GM18508 (cell line): ENCODE measurements around the gene C16orf92.

Source experiments
- ATAC-seq: cut with Tn5 transposase; IDR thresholded peaks from one replicate; pipeline ENCODE4 v1.9.1; 2021; ENCODE audit warnings: moderate number of reproducible peaks; ENCODE audit not compliant: insufficient read depth, unreplicated experiment

Gene C16orf92

DNA sequence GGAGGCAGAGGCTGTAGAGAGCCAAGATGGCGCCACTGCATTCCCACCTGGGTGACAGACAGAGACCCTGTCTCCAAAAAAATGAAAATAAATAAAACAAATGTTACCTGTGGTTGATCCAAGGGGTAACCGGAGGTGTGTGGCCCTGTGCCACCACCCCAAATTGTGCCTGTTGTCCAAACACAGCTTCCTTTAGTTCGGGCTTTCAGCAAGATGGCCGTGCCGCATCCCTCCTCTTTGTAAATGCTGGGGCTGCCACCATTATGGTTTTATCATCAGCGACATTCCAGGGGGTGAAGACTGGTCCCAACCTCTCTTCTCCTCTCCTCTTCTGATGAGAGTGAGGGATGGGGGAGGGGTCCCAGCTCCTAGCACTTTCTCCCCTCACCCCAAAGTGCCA lies at the start of gene C16orf92:
TSS of gene C16orf92 (plus strand) at position 312 of the 400 bp plus-strand sequence. CDS start 143 bp downstream, outside the sequence.
- no peak for ATAC-seq

DNA sequence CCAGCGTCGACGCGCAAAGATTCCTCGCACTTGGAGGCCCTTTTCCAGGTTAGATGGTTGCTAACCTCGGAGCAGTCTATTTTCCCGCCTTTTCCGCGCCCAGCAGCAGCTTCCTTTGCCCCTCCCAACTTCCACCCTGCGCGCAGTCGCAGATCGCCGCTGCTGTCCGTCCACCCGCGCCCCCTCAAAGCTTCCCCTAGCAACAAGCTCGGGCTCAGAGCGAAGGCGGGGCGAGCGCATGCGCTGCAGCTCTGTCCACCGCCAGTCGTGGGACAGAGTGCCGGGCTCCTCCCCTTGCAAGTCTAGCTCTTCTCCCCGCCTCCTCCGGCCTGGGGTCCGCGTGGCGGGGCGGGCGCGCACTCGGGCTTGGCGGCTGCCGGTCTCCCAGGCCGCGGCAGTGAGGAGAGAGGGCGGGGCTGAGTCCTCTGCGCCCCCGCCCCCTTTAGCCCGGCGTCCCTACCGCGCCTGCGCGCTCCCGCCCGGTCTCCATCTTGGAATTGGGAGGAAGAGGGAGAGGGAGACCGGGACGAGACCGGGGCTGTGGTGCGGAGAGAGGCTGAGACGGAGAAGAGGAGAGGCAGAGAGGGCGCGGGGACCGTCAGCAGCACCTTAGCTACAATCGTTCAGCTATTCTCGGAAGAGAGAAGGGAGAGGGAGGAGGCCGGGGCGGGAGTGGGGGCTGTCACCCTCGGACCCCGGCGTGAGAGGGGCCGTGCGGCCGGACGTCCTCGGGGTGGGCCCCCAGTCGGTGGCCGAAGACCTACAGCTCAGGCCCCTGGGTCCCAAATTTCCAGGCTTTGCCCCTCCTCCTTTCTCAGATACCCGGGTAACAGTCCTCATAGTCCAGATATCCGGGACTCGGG lies 49.4 kb upstream of the C16orf92 start, which contains the start of gene TAOK2:
TSS of gene TAOK2 (plus strand) at position 485 of the 863 bp plus-strand sequence. CDS start 3,905 bp downstream, outside the sequence.
- ATAC-seq = peak; percentile 52

GRCh38 chr16:29974291-29975133 lies 48.5 kb upstream of the C16orf92 start:
- ATAC-seq = no peak

GRCh38 chr16:29975134-29975538 lies 47.9 kb upstream of the C16orf92 start:
- no peak for ATAC-seq

GRCh38 chr16:29975811-29976511 lies 47.0 kb upstream of the C16orf92 start:
- no peak for ATAC-seq

DNA sequence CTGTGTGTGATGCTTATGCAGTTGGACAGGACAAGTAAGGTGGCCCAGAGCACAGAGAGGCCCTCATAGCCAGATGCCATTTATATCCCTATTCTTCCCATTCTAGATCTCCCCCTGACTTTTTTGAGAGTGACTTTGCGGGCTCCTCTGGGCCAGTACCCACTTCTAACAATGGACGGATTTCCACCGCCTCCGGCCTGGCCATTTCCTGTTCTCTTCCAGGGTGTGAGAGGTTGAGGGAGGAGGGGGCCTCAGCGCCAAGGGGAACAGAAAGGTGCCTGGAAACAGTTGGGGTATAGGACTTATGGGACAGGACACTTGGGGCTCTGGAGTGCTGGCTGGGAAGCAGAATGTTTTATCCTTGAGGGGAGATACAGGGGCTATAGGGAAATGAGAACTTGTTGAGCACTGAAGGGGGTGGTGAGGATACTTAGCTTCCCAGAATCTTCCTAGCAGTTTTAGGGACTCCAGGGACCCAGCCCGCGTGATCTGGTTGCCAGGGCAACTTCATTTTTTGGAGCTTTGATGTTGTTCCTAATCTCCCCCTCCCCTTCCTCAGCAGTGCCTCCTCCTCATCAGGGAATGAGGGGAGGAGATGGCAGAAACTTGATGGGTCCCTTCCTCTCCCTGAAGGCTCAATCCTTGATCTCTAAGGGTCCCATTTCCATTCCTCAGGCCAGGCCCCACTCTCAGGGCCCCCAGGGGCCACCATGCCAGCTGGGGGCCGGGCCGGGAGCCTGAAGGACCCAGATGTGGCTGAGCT lies 45.8 kb upstream of the C16orf92 start:
- no peak for ATAC-seq

- ATAC-seq = no peak
Observed at GRCh38 chr16:29978081-29978480, 44.9 kb upstream of the C16orf92 start.

DNA sequence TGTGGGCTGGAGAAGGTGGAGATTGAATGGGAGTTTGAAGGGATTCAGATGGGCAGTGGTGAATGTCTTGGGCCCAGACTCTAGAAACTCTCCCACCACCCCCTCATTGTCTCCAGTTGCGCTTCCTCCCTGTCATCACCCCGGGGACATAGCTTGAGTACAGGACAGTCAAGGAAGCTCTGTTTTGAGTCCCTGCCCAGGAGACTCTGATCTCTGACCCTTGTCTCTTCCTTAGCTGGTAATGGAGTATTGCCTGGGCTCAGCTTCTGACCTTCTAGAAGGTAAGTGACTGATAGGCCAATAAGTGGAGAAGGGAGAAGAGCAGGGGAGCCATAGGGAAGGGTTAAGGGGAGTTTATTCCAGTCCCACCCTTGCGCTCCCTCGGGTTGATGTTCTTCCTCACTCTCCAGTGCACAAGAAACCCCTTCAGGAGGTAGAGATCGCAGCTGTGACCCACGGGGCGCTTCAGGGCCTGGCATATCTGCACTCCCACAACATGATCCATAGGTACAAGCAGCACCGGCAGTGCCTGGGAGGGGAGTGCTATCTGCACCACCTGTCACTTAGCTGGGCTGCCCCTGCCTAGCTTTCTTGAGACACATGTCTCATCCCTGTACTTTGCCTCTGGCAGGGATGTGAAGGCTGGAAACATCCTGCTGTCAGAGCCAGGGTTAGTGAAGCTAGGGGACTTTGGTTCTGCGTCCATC lies 44.3 kb upstream of the C16orf92 start:
- ATAC-seq = no peak

- ATAC-seq = no peak
Observed at GRCh38 chr16:29982560-29983419, 40.2 kb upstream of the C16orf92 start.

GRCh38 chr16:29983420-29984136 lies 39.4 kb upstream of the C16orf92 start:
- no peak for ATAC-seq

- no peak for ATAC-seq
Observed at GRCh38 chr16:29984137-29984763, 38.7 kb upstream of the C16orf92 start.

- ATAC-seq = no peak
Observed at GRCh38 chr16:29984764-29985147, 38.2 kb upstream of the C16orf92 start.

GRCh38 chr16:29985271-29985811 lies 37.7 kb upstream of the C16orf92 start:
- ATAC-seq = no peak

DNA sequence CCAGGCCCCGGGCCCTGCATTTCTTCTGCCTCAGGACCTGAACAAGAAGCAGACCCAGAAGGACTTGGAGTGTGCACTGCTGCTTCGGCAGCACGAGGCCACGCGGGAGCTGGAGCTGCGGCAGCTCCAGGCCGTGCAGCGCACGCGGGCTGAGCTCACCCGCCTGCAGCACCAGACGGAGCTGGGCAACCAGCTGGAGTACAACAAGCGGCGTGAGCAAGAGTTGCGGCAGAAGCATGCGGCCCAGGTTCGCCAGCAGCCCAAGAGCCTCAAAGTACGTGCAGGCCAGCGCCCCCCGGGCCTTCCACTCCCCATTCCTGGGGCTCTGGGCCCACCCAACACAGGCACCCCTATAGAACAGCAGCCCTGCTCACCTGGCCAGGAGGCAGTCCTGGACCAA lies 36.8 kb upstream of the C16orf92 start:
- ATAC-seq = no peak

- no peak for ATAC-seq
Observed at GRCh38 chr16:29986931-29987330, 36.1 kb upstream of the C16orf92 start.

DNA sequence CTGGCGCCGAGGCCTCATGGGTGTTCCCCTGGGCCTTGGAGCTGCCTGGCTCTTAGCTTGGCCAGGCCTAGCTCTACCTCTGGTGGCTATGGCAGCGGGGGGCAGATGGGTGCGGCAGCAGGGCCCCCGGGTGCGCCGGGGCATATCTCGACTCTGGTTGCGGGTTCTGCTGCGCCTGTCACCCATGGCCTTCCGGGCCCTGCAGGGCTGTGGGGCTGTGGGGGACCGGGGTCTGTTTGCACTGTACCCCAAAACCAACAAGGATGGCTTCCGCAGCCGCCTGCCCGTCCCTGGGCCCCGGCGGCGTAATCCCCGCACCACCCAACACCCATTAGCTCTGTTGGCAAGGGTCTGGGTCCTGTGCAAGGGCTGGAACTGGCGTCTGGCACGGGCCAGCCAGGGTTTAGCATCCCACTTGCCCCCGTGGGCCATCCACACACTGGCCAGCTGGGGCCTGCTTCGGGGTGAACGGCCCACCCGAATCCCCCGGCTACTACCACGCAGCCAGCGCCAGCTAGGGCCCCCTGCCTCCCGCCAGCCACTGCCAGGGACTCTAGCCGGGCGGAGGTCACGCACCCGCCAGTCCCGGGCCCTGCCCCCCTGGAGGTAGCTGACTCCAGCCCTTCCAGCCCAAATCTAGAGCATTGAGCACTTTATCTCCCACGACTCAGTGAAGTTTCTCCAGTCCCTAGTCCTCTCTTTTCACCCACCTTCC lies 35.5 kb upstream of the C16orf92 start:
- ATAC-seq = no peak
